DLD1 (cell line): ENCODE results near the gene SCYL3.
"Not testable (repeated sequence)": the region's sequence is repeated elsewhere in the genome, so short reads cannot be mapped to it uniquely, and the experiment has no call there.

Experiments
- in situ Hi-C: cut with HindIII; loops from 2 replicates; pipeline ENCODE4 v1.10.0; 2017; ENCODE audit warnings: low sequenced_read_pairs

The SCYL3 gene, protein sequence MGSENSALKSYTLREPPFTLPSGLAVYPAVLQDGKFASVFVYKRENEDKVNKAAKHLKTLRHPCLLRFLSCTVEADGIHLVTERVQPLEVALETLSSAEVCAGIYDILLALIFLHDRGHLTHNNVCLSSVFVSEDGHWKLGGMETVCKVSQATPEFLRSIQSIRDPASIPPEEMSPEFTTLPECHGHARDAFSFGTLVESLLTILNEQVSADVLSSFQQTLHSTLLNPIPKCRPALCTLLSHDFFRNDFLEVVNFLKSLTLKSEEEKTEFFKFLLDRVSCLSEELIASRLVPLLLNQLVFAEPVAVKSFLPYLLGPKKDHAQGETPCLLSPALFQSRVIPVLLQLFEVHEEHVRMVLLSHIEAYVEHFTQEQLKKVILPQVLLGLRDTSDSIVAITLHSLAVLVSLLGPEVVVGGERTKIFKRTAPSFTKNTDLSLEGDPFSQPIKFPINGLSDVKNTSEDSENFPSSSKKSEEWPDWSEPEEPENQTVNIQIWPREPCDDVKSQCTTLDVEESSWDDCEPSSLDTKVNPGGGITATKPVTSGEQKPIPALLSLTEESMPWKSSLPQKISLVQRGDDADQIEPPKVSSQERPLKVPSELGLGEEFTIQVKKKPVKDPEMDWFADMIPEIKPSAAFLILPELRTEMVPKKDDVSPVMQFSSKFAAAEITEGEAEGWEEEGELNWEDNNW

DNA sequence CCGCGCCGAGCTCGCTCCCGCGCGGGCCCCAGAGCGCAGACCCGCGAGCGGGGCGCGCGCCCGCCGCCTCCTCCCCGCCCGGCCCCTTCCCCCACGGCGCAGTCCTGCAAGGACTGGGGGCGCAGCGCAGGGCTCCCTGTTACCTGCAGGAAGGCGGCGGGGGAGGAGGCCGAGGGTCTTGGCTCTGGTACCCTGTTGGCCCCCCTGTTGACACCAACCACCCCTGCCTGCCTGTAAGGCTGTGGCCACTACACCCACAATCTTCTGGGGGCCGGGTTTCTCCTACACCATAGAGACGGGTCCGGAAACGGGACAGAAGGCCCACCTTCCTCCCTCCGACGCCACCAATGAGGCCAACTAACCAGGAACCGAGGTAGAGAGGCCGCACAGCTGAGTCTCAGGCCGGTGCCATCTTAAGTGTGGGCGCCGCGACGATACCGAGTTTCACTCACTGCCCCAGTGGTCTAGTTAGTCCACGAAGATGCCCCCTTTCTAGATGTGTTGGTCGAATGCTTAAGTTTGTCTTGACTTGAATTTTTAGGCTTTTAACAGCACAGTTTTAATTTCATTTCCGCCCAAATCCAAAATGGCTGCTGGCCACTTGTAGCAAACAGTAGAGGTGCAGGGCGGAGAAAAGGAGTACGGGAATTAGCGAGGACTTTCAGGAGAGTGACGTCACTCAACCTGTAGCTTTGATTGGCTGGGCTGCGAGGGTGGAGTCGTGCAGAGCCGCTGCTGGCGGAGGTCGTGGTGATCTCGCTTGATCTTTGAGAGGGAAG lies at the start of gene SCYL3:
Gene SCYL3 (minus strand): TSS at position 252 of the 779 bp plus-strand sequence. CDS start 5,056 bp downstream, outside the sequence.
- in situ Hi-C loops, result no loop called here

DNA sequence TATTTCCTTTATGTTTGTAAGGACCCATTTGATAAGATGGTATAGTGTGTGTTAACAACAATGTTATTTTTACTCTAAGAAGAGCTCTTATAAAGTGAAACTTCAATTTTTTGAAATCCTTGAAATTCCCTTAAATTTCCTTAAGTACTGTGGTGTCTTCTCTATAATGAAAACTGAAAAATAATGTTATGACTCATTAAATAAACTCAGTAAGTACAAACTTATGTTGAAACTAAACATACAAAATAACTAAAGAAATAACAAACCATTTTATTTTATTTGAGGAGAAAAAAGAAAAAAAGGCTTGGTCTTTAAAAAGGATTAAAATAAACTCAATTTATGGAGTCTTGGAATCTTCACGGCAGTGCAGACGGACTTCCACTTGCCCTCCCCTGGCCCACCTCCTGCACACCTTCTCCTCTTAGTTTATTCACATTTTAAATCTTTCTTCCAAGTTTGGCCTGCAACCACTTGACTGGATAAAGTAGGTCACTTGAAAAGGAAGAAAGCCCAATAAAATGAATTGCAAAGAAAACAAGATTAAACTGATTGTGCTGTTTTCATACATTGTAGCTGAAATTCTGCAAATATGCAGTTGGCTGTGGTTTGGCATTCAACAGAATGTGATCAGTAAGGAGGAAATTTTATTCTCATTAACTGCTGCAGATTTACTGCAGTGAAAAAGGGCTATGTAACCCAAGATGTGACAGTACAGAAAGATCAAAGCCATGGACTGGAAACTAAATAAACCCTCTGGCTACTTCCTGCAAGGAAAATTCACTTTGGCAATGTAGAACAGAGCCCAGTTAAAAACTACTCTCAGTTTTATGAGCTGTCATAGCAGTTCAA lies 48.5 kb upstream of the SCYL3 start:
- in situ Hi-C loops, result no loop called here

- in situ Hi-C loops, result no loop called here
Observed at GRCh38 chr1:169933984-169934725, 40.5 kb upstream of the SCYL3 start.

DNA sequence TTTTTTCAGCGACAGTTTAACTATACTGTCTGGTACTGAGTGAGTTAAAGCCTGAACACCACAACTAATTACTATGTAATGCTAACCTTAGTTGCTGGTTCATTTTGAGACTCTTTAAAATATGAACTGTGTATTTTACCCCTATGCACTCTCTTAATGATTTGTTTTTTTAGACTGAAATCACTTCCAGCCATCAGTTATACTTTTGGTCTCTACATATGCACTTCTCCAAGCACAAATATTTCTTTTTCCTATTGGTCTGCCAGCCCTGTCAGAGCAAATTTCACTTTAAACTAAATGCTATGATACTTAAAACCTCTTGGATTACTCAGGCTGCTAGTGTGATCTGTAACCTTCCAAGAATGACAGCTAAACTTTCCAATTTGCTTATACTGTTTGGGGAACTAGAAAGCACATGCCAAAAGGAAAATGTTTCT lies 38.1 kb upstream of the SCYL3 start:
- in situ Hi-C loops, result no loop called here

DNA sequence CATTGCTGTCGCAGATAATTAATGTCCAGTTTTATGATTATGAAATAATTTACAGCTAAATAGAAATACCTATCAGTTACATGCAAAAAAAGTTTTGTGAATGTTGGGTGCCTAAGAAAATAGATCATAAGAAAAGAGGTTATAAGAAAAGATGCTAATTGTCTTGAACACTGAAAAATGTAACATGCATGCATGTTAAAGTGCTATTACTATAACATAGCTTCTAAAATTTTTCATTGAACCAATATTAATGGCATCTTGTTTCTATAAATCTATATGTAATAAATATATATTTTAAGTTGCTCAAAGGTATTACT lies 35.5 kb upstream of the SCYL3 start:
- in situ Hi-C loops, result no loop called here

- in situ Hi-C loops, result no loop called here
Observed at GRCh38 chr1:169928438-169929209, 34.9 kb upstream of the SCYL3 start.

DNA sequence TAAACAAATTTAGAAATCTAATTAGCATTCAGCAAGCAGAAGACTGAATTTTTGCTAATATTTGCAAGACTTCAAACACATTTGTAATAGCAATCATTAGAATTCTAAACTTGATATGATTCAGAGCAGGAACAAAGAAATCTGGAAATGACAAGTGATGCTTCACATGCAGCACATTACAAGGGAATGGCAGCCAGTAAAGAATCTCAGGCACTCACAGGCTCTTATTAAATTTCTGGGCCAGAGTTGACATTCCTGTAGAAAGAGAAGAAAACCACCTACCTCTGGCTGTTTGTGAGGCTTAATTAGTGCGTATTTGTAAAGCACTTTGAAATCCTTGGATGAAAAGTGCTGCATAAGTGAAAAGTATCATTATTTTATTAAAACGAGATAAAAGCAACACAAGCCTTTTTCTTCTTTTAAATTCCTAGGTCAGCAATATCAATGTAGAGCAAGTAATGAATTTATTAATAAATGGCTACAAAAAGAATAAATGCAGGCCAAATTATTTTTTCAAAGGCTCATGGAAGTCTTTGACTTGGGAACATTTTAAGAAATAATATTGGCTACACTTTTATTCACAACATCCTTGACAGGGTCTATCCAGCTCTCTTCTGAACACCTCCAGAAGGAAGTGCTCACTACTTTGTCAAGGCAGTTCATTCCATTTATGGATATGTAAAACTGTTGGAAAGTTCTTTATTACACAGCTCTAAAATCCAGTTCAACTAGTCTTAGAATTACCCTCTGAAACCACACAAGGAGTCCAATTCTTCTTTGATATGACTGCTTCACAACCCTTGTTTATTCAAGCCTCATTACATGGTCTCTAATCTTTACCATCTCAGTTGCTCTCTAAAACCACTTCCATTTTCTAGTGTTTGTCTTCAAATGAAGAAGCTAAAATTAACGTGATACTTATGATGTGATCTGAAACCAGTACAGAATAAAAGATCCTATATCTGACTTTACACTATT lies 32.1 kb upstream of the SCYL3 start:
- in situ Hi-C loops, result no loop called here

- in situ Hi-C loops, result no loop called here
Observed at GRCh38 chr1:169924829-169925228, 31.1 kb upstream of the SCYL3 start.

DNA sequence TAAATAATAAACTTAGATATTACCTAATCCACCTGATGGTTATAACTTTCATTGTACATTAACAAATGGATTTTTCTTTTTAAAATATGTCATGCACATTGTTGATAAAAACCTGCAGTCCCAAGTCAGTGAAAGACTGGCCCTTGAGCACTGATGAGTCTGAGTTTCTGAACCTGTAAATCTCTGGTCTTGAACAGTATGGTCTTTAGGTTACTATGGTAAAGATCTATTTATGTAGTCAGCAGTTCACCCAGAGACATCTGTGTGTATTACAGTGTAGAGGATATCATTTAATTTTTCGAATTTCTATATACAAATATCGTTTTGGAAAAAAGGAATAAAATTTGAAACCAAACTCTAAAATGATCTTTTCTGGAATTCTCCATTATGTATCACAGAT lies 30.4 kb upstream of the SCYL3 start:
- in situ Hi-C loops, result no loop called here

DNA sequence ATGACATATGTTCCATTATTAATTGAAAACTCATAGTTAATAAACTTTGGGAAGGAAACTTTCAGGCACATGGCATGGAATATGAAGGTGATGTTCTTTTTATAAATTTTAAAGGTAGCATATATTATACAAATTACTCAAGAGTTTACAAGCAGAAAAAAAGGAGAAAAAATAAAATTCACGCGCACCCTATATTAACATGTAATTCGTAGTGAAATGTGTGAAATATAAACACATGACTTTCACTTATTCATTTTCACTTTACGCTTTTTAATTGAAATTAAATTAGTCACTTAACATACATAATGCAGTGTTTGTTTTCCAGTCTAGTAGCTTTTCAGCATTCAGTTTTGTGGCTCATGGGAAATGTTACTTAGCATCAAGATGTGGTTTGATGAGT lies 27.4 kb upstream of the SCYL3 start:
- in situ Hi-C loops, result no loop called here

- in situ Hi-C loops, result no loop called here
Observed at GRCh38 chr1:169918927-169919326, 25.2 kb upstream of the SCYL3 start.

- in situ Hi-C loops, result not testable (repeated sequence)
Observed at GRCh38 chr1:169918220-169918619, 24.5 kb upstream of the SCYL3 start.

- in situ Hi-C loops, result no loop called here
Observed at GRCh38 chr1:169915150-169915549, 21.5 kb upstream of the SCYL3 start.

- in situ Hi-C loops, result no loop called here
Observed at GRCh38 chr1:169914531-169914930, 20.8 kb upstream of the SCYL3 start.

DNA sequence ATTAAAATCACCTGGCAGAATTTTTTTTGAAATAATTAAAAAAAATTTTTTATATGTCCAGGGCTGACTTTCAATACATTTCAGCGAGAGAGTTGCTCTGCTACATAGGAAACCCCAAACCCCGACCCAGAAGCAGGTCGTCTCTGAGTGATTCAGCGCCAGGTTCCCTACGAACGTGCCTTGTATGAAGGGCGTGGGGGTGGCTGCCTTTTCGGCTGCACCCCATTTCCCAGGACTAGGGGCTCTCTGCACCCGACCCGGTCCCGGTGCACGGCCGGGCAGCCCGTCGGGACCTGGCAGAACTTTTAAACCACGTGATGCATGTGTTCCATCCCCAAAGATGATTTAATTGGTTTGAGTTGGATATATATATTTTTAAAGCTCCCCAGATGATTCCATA lies 15.8 kb upstream of the SCYL3 start:
- in situ Hi-C loops, result no loop called here

GRCh38 chr1:169906938-169907337 lies 13.2 kb upstream of the SCYL3 start:
- in situ Hi-C loops, result no loop called here

- in situ Hi-C loops, result no loop called here
Observed at GRCh38 chr1:169904834-169905233, 11.1 kb upstream of the SCYL3 start.

DNA sequence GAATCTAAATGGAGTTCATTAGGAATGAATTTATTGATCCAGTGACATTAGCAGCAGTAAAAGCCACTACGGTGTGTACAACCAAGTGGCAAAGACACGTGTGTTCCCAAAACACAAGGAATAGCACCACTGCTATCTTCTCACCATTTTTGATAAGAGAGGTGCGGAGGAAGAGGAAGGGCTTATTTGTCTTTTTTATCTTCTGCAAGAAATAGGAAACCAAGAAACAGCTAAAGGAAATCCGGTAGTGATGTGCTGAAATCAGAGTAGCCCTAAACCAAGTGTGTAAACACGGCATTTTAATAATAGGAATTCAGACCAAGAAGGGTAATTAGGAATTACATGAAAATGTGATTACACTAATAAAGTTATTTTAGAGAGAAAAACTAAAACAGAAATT lies 9.1 kb upstream of the SCYL3 start:
- in situ Hi-C loops, result no loop called here
